ENCODE measurements around the gene PPP2R2B. TPM values are rescaled to one million over a fixed set of nuclear protein-coding genes. Genes with fewer than 3 reads are reported as not detected.

PPP2R2B gene
- total and polyA plus RNA-seq, 2 donors (not counting 3 experiments of a cell fraction or from before 2014, with no cell fraction given): not detected

GRCh38 chr5:146533260-146533857 lies 345.2 kb downstream of the PPP2R2B start:
- H3K36me3 ChIP-seq (ENCODE audit: control insufficient read depth in 2 of 2, extremely low read depth in 1 of 2, insufficient read depth in 2 of 2, low read length in 2 of 2): no peaks in the 10 kb centered on the region
- no peak overlapping the region for H3K27ac ChIP-seq (ENCODE audit: insufficient read depth, low read depth, low read length)
- no peak overlapping the region for H3K9ac ChIP-seq (replicated peaks; ENCODE audit: extremely low read depth, insufficient read depth, low read length)
- H4K20me1 ChIP-seq (replicated peaks; ENCODE audit: control insufficient read depth, extremely low read depth, insufficient read depth, low read length): no peaks in the 10 kb centered on the region
- FAIRE-seq: peak; percentile 94
- no peaks in the 10 kb centered on the region for H3K79me2 ChIP-seq (ENCODE audit: control insufficient read depth, insufficient read depth, low read length)
- H3K27me3 ChIP-seq (ENCODE audit: control insufficient read depth in 2 of 2, insufficient read depth in 2 of 2, low read length in 2 of 2): peaks cover 0 to 2% of the 10 kb centered on the region in 2 experiments
- CTCF ChIA-PET: interaction anchor here (0.5 to 6.9 kb wide), 22 partner anchors 9 to 1043 kb away, joined by 3 to 198 read pairs (median 4); no protein-coding TSS in a partner anchor
- BruUV-seq (replicated peaks): no TSS peak
- H3K9me1 ChIP-seq (replicated peaks; ENCODE audit: control insufficient read depth, extremely low read depth, insufficient read depth, low read length): no peaks in the 10 kb centered on the region
- H2AFZ ChIP-seq (ENCODE audit: low read depth, low read length): no peak overlapping the region
- TF ChIP-seq, protein P1, sequence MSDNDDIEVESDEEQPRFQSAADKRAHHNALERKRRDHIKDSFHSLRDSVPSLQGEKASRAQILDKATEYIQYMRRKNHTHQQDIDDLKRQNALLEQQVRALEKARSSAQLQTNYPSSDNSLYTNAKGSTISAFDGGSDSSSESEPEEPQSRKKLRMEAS (IDR thresholded peaks at IDR 0.05; ENCODE audit: insufficient read depth, insufficient read length): no peak
- TF ChIP-seq, protein P2, sequence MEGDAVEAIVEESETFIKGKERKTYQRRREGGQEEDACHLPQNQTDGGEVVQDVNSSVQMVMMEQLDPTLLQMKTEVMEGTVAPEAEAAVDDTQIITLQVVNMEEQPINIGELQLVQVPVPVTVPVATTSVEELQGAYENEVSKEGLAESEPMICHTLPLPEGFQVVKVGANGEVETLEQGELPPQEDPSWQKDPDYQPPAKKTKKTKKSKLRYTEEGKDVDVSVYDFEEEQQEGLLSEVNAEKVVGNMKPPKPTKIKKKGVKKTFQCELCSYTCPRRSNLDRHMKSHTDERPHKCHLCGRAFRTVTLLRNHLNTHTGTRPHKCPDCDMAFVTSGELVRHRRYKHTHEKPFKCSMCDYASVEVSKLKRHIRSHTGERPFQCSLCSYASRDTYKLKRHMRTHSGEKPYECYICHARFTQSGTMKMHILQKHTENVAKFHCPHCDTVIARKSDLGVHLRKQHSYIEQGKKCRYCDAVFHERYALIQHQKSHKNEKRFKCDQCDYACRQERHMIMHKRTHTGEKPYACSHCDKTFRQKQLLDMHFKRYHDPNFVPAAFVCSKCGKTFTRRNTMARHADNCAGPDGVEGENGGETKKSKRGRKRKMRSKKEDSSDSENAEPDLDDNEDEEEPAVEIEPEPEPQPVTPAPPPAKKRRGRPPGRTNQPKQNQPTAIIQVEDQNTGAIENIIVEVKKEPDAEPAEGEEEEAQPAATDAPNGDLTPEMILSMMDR (IDR thresholded peaks at IDR 0.05; ENCODE audit: extremely low read depth in 1 of 2, insufficient read depth in 1 of 2, low read depth in 1 of 2, low read length in 2 of 2): peak; percentile 74 to 77
- no peak overlapping the region for H3K4me3 ChIP-seq (replicated peaks in 1 of 3; ENCODE audit: insufficient read depth in 1 of 3, low read depth in 1 of 3, low read length in 3 of 3)
- DNase-seq (ENCODE audit: low read depth, low spot score): peak; percentile 61
- dilution Hi-C loops (cut with MboI; ENCODE audit: extremely low pct_ligation_motif_present, low sequenced_read_pairs) (no loop called here), intact Hi-C loops (cut with micrococcal nuclease) (loop anchor here (1.0 to 5.0 kb wide), 3 partner anchors 241 to 655 kb away; no protein-coding TSS in a partner anchor)
- no peak overlapping the region for H3K4me2 ChIP-seq (ENCODE audit: insufficient read depth, low read length)
- POLR2A ChIA-PET: no interaction called here
- no peaks in the 10 kb centered on the region for H3K9me3 ChIP-seq (replicated peaks; ENCODE audit: control insufficient read depth, insufficient read depth, low read length)
- no peaks in the 10 kb centered on the region for H3K4me1 ChIP-seq (ENCODE audit: control insufficient read depth, extremely low read depth, insufficient read depth, low read length)

Small RNA genes within 50 kb of the gene (small RNA-seq; reads per million reads assigned to genes)
- gene RN7SL791P (ENCODE audit: insufficient read depth, insufficient read length, low read depth, low replicate concordance): not detected
